GM18499 (cell line): ENCODE data around the gene SMIM5.

Experiments used
- ATAC-seq: cut with Tn5 transposase; IDR thresholded peaks from one replicate; pipeline ENCODE4 v1.9.1; 2021; ENCODE audit warnings: moderate number of reproducible peaks; ENCODE audit not compliant: insufficient read depth, unreplicated experiment

SMIM5 gene

DNA sequence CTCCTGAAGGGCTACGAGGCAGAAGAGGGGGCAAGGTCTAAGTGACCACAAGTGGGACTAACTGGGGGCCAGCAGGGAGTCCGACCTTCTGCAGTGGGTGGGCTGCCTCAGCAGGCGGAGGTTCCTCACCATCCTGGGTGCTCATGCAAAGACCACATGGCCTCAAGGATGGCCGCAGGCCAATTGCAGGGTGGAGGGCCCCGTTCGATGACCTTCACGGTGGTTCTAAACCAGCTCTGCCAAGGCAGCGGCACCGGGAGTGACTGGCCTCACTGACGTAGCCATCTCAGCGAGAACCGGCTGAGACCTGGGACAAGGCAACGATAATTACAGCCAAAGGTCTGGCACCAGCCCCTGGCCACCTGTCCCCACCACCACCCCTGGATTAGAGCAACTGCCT lies 5.7 kb downstream of the SMIM5 start:
- ATAC-seq = no peak

DNA sequence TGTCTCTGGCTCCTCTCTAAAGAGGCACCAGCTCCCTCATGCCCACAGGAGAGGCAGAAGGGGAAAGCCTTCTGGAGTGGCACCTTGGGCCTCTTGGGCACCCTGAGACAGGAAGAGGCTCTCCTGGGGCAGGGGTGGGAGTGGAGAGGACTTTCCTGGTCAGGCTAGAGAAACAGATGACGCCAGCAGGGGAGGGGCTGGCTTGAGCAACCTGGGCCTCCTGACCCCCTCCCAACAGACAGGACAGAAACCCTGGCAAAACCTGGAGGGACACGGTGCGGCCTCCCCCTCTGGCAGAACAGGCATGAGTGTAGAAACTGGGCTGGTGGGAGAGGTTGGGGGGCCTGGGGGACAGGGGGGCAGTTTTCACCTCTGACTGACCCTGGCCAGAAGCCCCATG lies 6.1 kb downstream of the SMIM5 start:
- ATAC-seq = no peak

DNA sequence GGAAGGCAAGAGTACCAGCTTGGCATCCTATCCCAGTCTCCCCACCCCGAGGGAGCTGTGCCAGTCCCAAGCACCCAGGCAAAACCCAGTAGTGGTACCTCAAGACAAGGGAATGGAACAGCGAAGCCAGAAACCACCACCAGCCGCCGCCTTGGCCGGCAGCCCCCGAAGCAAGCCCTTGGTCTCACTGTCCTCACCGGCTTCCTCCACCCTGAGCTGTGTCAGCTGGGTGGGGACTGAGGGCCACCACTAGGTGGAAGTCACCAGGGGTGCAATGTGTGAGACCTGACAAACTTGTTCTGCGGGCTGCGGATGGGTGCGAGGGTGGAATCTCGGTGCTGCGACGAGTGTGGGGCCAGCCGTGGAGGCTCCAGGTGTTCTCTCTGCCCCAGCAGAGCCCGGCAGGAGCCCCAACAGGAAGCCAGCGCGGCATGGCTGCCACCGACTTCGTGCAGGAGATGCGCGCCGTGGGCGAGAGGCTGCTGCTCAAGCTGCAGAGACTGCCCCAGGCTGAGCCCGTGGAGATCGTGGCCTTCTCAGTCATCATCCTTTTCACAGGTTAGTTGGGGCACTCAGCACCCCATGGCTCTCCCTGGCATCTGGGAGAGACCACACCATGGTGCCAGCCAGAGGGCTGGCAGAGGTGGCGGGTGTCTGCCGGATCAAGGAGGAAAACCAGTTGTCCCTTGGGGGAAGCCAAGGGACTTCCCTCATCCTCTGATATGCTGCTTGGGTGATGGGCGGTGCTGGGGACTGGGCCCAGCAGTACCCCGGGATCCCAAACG lies 6.7 kb downstream of the SMIM5 start:
- ATAC-seq = no peak

DNA sequence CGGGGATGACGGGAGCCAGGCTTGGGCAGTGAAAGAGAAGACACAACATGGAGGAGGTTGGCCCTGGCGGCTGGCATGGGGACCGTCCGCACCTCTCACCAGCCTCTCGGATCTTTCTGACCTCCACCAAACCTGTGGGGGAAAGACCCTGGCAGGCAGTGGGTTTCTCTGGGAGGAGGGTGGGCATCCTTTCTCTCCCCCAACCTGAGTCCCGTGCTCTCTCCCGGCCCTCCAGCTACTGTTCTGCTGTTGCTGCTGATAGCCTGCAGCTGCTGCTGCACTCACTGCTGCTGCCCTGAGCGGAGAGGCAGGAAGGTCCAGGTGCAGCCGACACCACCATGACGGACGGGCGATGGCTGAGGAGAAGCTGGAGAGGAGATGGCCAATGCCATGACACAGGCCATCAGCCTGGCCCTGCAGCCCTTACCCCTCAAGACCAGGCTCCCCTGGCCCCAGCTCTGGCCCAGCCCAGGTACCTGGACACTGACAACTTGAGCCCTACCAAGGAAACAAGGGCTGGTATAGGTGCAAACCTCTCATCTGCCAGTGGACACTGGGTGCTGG lies 7.4 kb downstream of the SMIM5 start:
- no peak for ATAC-seq

DNA sequence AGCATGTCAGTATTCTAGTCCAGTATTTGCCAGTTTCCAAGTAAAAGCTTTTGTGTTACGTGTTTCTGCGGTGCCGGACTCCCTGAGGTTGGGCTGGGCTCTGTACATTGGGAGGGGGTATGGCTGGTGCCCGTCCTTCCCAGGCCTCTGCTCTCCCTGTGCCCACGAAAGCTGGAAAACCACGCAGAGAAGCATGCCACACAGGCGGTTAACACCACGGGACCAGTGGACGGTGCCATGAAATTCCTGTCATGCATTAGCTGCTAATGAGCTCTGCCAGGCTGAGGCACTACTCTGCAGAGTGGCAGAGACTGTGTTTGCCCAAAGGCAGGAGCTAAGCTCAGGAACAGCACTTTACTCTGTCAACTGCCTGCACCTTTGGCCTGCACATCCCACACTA lies 8.1 kb downstream of the SMIM5 start:
- no peak for ATAC-seq

DNA sequence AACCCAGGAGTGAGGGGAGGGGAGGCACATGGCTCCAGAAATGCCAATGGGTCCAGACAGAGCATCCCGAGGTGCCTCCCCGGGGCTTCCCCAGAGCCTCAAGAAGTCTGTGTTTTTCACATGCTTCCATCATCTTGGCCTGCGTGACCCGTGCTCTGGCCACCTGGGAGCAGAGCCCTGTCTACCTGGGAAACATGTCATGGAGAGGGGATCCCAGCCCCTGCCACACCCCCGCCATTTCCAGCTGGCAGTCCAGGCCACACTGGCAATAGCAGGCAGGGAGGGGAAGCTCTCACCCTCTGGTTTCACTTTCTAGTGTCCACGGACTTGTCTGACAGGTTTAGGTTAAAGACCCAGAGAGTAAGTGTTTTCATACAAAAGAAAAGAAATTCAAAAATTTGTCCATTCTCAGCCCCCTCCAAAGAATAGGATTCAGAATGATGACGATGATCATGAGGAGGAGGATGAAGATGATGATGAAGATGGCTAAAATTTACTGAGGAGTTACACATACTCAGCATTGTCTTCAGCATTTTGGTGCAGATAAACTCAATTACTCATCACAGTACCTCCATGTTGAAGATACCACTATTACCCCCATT lies 9.0 kb downstream of the SMIM5 start:
- ATAC-seq = no peak

DNA sequence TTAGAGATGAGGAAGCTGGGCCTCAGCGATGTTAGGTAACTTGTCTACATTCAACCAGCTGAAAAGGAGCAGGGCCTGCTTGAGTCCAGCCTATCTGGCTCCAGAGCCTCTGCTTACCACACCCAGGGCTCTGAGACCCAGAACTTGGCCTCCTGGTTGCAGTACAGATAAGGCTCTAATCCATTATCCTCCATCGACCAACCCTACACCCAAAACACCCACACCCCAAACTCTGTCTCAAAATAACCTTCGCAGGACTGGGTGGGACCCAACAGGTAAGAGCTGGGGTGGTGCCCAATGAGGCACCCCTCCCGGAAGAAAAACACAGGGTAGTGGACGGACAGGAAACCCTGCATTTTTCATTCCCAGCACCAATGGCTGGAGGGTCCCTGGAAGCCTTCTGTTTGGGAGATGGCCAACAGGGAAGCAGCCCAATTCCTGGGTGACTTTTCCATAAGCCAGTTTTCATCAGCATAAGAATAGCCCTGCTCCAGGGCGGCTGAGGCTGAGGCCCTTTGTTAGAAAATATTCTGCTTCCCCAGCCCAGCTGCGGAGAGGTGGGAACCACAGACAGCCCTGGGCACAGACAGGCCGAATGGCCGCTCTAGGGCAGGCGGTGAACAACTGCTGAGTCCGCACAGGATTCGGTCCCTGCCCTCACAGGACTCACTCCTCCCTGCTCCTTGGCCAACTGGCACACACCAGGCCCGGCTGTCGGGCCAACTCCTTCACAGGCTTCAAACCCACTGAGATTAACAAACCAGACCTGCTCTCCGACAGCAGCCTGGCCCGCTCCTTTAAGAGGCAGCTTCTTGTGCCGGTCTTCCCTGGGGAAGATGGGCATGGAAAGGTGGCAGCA lies 9.8 kb downstream of the SMIM5 start:
- ATAC-seq = no peak

DNA sequence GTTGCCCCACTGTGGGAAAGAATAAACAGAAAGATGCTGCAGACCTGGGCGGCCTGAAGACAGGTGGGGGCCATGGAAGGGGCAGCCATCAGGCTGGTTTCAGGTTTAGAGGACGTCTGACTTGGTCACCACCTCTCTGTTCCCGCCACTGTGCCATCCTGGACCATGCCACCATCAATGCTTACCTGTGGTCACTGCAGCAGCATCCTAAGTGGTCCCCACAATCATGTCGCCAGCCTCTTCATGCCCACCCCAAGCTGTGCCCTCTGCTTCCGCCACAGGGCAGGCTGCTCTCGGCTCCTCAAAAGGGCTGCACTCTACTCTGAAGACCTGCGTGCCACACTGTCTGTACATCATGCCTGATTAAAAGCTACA lies 10.4 kb downstream of the SMIM5 start:
- ATAC-seq = no peak

DNA sequence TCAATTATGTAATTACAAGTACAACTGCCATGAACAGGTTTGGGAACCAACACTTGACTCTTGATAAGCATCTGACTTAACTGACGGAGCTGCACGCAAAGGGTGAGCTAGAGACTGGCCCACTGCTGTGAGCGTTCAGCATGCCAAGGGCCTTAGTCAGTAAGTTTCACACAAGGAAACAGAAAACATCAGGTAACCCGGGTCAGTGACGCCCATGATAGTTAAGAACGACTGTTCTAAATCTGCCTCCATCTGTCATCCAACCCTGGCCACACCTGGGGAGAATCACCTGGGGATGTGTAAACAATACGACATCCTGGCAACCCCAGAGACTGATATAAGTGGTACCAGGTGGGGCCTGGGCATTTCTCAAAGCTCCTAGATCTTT lies 12.3 kb downstream of the SMIM5 start:
- no peak for ATAC-seq

DNA sequence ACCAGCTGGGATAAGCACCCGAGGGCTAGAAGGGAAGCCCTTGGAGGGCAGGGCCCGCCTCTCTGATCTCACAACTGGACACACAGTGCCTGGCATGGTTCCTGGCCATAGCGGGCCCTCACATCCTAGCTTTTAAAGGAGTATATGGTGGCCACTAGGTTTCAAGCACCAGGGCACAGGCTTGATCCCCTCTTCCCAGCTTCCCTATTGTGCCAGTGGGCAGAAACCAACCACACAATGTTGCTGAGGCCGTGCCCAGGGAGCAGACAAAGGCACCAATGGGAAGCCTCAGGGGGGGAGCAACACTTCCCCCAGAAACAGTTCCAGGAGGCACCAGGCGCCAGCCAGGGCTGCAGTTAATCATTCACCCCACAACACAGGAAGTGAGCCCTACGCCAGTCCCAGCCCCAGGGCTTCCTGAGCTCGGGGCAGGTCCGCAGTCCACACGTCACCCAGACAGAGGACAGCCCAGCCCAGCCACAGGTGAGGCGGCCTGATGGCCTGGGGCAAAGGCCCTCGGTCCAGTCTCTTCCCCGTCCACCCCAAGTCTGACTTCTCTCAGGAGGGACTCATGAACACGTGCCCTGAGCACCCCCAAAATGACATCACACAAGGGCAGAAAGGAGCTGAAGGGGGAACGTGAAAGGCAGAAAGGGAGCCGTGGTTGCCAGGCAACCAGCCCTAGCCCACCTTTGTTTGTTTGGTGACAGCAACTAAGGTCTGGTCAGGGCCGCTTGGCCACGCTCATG lies 12.8 kb downstream of the SMIM5 start:
- ATAC-seq = no peak

DNA sequence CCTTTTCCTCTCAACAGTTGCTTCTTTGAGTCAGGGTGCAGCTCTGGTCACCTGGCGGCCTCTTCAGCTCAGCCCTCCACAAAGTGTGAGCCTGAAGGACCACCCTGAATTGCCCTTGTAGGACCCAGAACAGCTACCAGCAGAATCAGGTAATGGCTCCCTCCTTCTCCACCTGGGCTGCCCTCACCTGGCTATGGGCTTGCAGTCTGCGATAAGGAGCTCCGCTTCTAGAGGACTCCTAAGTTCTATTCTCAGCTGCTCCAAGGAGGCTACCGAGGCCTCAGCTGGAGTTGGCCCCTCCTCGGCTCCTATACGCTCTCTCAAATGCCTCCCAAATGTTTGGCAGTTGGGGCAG lies 13.4 kb downstream of the SMIM5 start:
- no peak for ATAC-seq

DNA sequence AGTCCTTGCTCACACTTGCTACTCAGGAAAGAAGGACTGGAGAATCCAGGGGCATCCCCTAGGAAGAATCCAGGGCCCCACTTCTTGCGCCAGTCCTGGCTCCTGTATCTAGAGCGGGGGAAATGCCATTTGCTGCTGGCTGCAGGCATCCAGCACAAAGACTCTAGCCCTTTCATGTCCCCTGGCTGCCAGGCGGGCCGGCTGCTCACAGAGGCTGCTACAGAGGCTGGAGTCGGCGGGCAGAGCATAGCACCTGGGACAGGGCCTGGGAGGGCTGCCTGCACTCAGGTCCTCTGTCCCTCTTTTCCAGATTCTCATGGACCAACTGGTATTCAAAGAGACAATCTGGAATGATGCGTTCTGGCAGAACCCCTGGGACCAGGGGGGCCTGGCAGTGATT lies 13.8 kb downstream of the SMIM5 start:
- ATAC-seq = no peak

DNA sequence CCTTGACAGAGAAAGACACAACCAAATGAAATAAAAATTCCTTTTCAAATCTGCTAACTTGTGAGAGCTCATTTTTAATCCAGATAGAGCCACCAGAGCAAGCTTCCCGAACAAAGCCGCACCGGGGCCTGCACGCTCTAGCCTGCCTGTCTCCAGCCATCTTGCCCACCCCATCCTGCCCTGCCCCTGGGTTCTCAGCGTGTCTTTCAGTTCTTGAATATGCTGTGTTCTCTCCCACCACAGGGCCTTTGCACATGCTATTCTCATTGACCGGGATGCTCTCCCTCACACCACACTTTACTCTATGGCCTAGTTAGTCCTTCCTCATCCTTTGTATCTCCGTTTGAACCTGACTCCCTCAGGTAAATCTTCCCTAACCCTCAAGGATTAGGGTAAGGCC lies 14.7 kb downstream of the SMIM5 start:
- no peak for ATAC-seq

DNA sequence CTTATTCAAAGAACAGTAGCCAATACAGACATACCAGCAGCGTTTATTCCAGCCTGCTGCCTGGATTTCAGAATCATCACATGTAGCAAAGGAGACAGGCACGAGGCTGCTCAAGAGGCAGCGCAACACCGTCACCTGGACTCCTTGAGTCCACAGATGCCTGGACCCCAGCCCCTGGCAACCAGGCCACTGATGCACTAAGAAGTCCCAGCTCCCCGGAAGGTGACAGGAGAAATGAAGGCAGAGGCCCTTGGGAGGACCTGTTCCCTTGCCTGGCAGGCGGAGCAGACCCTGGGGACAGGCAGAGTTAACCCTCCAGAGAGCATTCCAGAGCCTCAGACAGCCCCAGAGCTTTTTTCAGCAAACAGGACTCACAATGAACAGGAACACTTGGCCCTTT lies 16.5 kb downstream of the SMIM5 start:
- no peak for ATAC-seq

DNA sequence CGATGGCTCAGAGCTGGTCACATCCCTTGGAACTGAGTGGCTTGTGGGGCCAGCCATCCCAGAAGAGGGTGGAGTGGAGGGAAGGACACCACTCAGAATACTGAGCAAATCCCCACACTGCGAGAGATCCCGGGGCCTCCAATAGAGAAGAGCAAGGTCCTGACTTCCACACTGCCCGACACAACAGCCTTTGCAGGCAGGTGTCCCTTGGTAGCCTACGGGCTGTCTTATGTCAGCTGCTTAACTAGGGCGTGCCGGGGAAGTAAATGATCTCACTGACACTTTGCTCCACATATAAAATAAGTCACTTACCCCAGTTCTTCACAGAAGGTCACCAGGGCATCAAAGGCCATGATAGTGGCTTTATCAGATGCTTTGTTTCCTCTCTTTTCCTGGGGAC lies 17.6 kb downstream of the SMIM5 start:
- no peak for ATAC-seq

DNA sequence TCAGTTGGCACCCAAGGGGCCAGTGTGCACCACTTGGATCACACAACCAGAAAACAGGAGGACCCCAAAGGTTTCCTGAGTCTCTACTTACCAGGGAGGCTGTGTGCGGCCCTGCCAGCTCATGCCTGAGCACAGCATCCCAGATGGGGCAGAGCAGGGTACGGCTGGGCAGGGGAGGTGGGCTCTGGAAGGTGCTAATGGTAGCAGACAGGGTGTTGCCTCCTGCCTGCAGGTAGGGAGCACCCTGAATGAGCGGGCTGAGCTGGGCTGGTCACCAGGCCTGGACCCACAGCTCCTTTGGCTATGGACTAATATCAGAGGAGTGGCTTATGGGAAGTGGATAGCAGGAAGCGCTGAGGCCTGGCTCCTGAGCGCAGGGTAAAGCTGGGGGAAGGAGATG lies 19.1 kb downstream of the SMIM5 start:
- ATAC-seq = no peak

DNA sequence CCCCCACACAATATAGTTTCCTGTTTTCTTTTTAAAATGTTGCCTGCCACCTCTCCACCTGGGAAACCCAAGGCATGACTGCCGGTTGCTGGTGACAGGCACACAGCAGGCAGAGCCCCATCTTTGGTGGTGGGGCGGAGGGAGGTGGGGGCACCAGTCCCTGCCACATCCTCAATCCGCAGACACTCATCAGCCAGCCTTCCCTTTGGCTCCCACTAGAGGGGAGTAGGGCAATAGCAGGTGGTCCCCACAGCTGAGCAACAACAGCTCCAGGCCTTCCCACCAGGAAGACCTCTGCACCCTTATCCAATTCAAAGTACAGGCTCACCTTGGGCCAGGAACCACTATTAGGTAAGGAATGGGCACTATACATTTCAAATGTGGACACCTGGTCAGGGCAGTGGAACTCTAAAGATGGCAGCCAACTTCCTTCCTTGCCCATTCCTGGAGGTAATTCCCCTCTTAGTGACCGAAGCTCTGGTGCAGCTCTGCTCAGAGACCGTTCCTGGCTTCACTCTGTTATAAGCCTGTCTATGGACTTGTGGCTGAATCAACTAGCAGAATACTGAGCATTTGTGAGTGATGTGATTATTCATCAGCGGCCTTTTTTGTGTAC lies 19.8 kb downstream of the SMIM5 start:
- ATAC-seq = no peak

DNA sequence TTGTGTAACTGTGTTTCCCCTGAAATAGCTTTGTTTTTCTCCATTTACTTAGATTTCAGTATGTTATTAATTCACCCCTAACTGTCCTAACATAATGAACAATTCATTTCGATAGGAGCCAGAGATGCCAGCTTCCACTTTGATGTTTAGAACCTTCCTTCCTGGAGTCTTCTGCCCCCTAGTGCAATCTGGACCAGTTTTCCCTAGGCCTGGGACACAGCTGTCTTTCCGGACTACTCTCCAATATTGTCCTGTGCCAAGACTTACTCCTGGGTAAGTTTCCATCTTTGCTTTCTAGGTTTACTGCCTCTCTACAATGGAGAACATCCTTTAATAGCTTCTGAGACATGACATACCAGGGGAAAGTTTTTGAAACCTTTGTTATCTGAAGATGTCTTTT lies 20.9 kb downstream of the SMIM5 start:
- no peak for ATAC-seq

DNA sequence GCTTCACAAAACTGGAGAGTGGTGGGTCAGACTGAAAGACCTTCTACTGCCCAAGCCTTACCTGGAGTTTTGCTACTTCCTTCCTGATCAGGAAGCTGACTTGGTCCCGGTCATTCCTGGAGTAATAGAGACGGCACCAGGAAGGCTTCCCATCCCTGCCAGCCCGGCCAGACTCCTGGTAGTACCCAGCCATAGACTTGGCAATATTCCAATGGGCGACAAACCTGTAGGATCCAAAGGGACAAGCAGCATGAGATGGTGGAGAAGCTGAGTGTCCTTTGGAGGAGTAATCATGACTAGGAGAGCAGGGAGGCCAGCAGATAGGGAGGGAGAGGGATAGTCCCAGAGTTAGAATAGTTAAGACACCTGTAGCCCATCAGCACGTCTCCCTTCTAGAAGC lies 25.0 kb downstream of the SMIM5 start:
- ATAC-seq = no peak

DNA sequence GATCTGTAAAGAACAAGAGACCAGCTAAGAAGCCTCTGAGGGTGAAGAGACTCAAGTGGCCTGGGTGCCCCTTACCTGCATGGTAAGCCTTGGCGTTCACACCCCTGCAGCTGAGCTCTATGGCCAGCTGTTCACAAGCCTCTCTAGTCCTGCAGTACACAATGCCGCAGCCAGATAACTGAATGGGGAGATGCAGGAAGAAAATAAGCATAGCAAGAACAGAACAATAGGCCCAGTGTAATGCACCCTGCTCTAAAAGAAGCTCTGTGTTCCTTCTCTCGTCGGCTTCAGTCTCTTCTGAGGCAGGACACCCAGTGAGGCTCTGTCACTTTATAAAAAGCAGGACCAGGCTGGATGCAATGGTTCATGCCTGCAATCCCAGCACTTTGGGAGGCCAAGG lies 28.3 kb downstream of the SMIM5 start:
- ATAC-seq = no peak
